ENCODE results near the gene TNFRSF25. TPM values are rescaled to one million over a fixed set of nuclear protein-coding genes. Genes with fewer than 3 reads are reported as not detected.
"Not testable (repeated sequence)": the region's sequence is repeated elsewhere in the genome, so short reads cannot be mapped to it uniquely, and the experiment has no call there.

The TNFRSF25 gene
- total RNA-seq, 6 experiments from 2014 or later, result 1.8 to 3.2 (median 2.7) TPM

GRCh38 chr1:6496890-6497214 lies 30.9 kb upstream of the TNFRSF25 start:
- no peaks in the 10 kb centered on the region for H3K36me3 Mint-ChIP-seq (ENCODE audit: low read depth)
- no peak for DNase-seq
- H3K9me3 Mint-ChIP-seq, result no peaks in the 10 kb centered on the region
- H3K27me3 Mint-ChIP-seq (ENCODE audit: insufficient read depth), result peaks cover 11% of the 10 kb centered on the region
- H3K27ac Mint-ChIP-seq, result no peak overlapping the region
- TF ChIP-seq CTCF (IDR thresholded peaks at IDR 0.05), result no peak
- peak overlapping the region; percentile 77 for H3K4me3 Mint-ChIP-seq
- peaks cover 13% of the 10 kb centered on the region for H3K4me1 Mint-ChIP-seq (ENCODE audit: low read depth)

GRCh38 chr1:6496365-6496721 lies 30.4 kb upstream of the TNFRSF25 start:
- TF ChIP-seq CTCF (IDR thresholded peaks at IDR 0.05), result no peak
- H3K27ac Mint-ChIP-seq, result no peak overlapping the region
- peaks cover 11% of the 10 kb centered on the region for H3K27me3 Mint-ChIP-seq (ENCODE audit: insufficient read depth)
- H3K4me1 Mint-ChIP-seq (ENCODE audit: low read depth), result peaks cover 18% of the 10 kb centered on the region
- no peaks in the 10 kb centered on the region for H3K36me3 Mint-ChIP-seq (ENCODE audit: low read depth)
- peak overlapping the region; percentile 77 for H3K4me3 Mint-ChIP-seq
- no peaks in the 10 kb centered on the region for H3K9me3 Mint-ChIP-seq
- DNase-seq, result no peak

GRCh38 chr1:6495540-6496364 lies 29.8 kb upstream of the TNFRSF25 start:
- no peaks in the 10 kb centered on the region for H3K36me3 Mint-ChIP-seq (ENCODE audit: low read depth)
- no peak overlapping the region for H3K27ac Mint-ChIP-seq
- H3K4me1 Mint-ChIP-seq (ENCODE audit: low read depth), result peaks cover 23% of the 10 kb centered on the region
- H3K4me3 Mint-ChIP-seq, result peak overlapping the region; percentile 77; the same call in 1 of the 2 replicates
- no peak for TF ChIP-seq CTCF (IDR thresholded peaks at IDR 0.05)
- no peaks in the 10 kb centered on the region for H3K9me3 Mint-ChIP-seq
- DNase-seq, result no peak
- H3K27me3 Mint-ChIP-seq (ENCODE audit: insufficient read depth), result peaks cover 7% of the 10 kb centered on the region

GRCh38 chr1:6495041-6495441 lies 29.1 kb upstream of the TNFRSF25 start:
- no peaks in the 10 kb centered on the region for H3K9me3 Mint-ChIP-seq
- peaks cover 6% of the 10 kb centered on the region for H3K27me3 Mint-ChIP-seq (ENCODE audit: insufficient read depth)
- H3K4me3 Mint-ChIP-seq, result no peak overlapping the region
- H3K27ac Mint-ChIP-seq, result no peak overlapping the region
- H3K36me3 Mint-ChIP-seq (ENCODE audit: low read depth), result no peaks in the 10 kb centered on the region
- no peak for DNase-seq
- H3K4me1 Mint-ChIP-seq (ENCODE audit: low read depth), result peaks cover 23% of the 10 kb centered on the region
- no peak for TF ChIP-seq CTCF (IDR thresholded peaks at IDR 0.05)

- Mint-ChIP-seq H3K9me3 (no peaks in the 10 kb centered on the region), H3K4me3 (no peak overlapping the region), H3K4me1 (ENCODE audit: low read depth) (peaks cover 23% of the 10 kb centered on the region), H3K27me3 (ENCODE audit: insufficient read depth) (peaks cover 6% of the 10 kb centered on the region), H3K27ac (no peak overlapping the region), H3K36me3 (ENCODE audit: low read depth) (no peaks in the 10 kb centered on the region)
- no peak for TF ChIP-seq CTCF (IDR thresholded peaks at IDR 0.05)
- DNase-seq, result no peak
These were observed 28.7 kb upstream of the TNFRSF25 start for GRCh38 chr1:6494627-6495026.

GRCh38 chr1:6493834-6494223 lies 27.9 kb upstream of the TNFRSF25 start:
- H3K27me3 Mint-ChIP-seq (ENCODE audit: insufficient read depth); H3K36me3 Mint-ChIP-seq (ENCODE audit: low read depth); DNase-seq; H3K27ac Mint-ChIP-seq; H3K4me3 Mint-ChIP-seq; H3K9me3 Mint-ChIP-seq: not testable (repeated sequence)
- H3K4me1 Mint-ChIP-seq (ENCODE audit: low read depth), result peaks cover 23% of the 10 kb centered on the region

Data from HFFc6 (cell line).